GM23338 (cell line): ENCODE measurements around the gene LSP1. TPM values are rescaled to one million over a fixed set of nuclear protein-coding genes. Genes with fewer than 3 reads are reported as not detected.

Experiments used
- ATAC-seq: fragments of 200-7000 bp; cut with Tn5 transposase; 3 replicates; pipeline ENCODE4 v1.9.1; 2020
- DNase-seq: peaks from one replicate; pipeline ENCODE4 v3.0.0-alpha.2; 2015; ENCODE audit warnings: low spot score
- H2AFZ ChIP-seq: fragments of 200-600 bp; sonication (generic); 2 replicates; pipeline ENCODE4 v1.8.0; 2016; ENCODE audit warnings: antibody characterized with exemption, mild to moderate bottlenecking, moderate library complexity
- H3F3A ChIP-seq: fragments of 200-600 bp; sonication (generic); replicated peaks from 2 replicates; pipeline ENCODE4 v1.8.0; 2017; ENCODE audit warnings: antibody characterized with exemption, mixed run types, low read depth
- H3K27ac ChIP-seq: fragments of 200-600 bp; sonication (generic); 2 replicates; pipeline ENCODE4 v1.6.1; 2016; ENCODE audit warnings: low read depth
- H3K27me3 ChIP-seq: fragments of 200-600 bp; sonication (generic); 2 replicates; pipeline ENCODE4 v1.8.0; 2016; ENCODE audit warnings: mild to moderate bottlenecking, mixed run types, moderate library complexity; ENCODE audit not compliant: insufficient read depth
- H3K36me3 ChIP-seq: fragments of 200-600 bp; sonication (generic); 2 replicates; pipeline ENCODE4 v1.8.0; 2016; ENCODE audit warnings: mild to moderate bottlenecking; ENCODE audit not compliant: insufficient read depth
- H3K4me1 ChIP-seq: fragments of 200-600 bp; sonication (generic); 2 replicates; pipeline ENCODE4 v1.8.0; 2016; ENCODE audit warnings: mild to moderate bottlenecking, moderate library complexity; ENCODE audit not compliant: insufficient read depth
- H3K4me2 ChIP-seq: fragments of 200-600 bp; sonication (generic); 2 replicates; pipeline ENCODE4 v1.7.1; 2017; ENCODE audit warnings: mixed run types
- H3K4me3 ChIP-seq: fragments of 200-600 bp; sonication (generic); 2 replicates; pipeline ENCODE4 v1.6.1; 2016; ENCODE audit warnings: mixed run types
- H3K79me2 ChIP-seq: fragments of 200-600 bp; sonication (generic); replicated peaks from 2 replicates; pipeline ENCODE4 v1.8.0; 2017; ENCODE audit warnings: mild to moderate bottlenecking; ENCODE audit not compliant: insufficient read depth
- H3K9me2 ChIP-seq: fragments of 200-600 bp; sonication (generic); 2 replicates; pipeline ENCODE4 v1.8.0; 2017; ENCODE audit not compliant: insufficient read depth
- H4K20me1 ChIP-seq: fragments of 200-600 bp; sonication (generic); replicated peaks from 2 replicates; pipeline ENCODE4 v1.8.0; 2017; ENCODE audit warnings: mild to moderate bottlenecking; ENCODE audit not compliant: insufficient read depth
- H3K27ac Mint-ChIP-seq: 2 replicates; pipeline ENCODE4 v1.8.0; 2020; ENCODE audit warnings: inconsistent platforms, mild to moderate bottlenecking, moderate library complexity, mixed read lengths
- H3K27me3 Mint-ChIP-seq: 3 replicates; pipeline ENCODE4 v1.8.0; 2022; ENCODE audit warnings: low read depth, mild to moderate bottlenecking, moderate library complexity, mixed read lengths, inconsistent platforms; ENCODE audit not compliant: insufficient read depth, poor library complexity
- H3K36me3 Mint-ChIP-seq: 3 replicates; pipeline ENCODE4 v1.8.0; 2021; ENCODE audit warnings: low read depth, mild to moderate bottlenecking, inconsistent platforms, moderate library complexity, mixed read lengths
- H3K4me1 Mint-ChIP-seq: 3 replicates; pipeline ENCODE4 v1.8.0; 2020; ENCODE audit warnings: mild to moderate bottlenecking, inconsistent platforms, mixed read lengths
- H3K4me3 Mint-ChIP-seq: 3 replicates; pipeline ENCODE4 v1.8.0; 2021; ENCODE audit warnings: moderate library complexity, mild to moderate bottlenecking, inconsistent platforms, mixed read lengths
- H3K9me3 Mint-ChIP-seq: 3 replicates; pipeline ENCODE4 v1.8.0; 2020; ENCODE audit warnings: moderate library complexity, mild to moderate bottlenecking, inconsistent platforms, mixed read lengths
- NANOG ChIP-seq: IDR thresholded peaks from 2 replicates; pipeline ENCODE4 v1.6.1; 2016; ENCODE audit warnings: antibody characterized with exemption, borderline replicate concordance
- ZNF114 ChIP-seq: fragments of 250-450 bp; sonication (Bioruptor Pico); IDR thresholded peaks from 2 replicates; pipeline ENCODE4 v1.5.0; 2020; ENCODE audit warnings: mild to moderate bottlenecking, moderate library complexity
- ZNF331 ChIP-seq: fragments of 250-450 bp; sonication (Bioruptor Pico); IDR thresholded peaks from 2 replicates; pipeline ENCODE4 v1.5.0; 2020; ENCODE audit warnings: low read depth, mild to moderate bottlenecking, moderate library complexity
- polyA plus RNA-seq: library from polyadenylated mRNA; unstranded; fragments of >200 nt; fragmentation: Nextera tagmentation; extraction: Ambion mirVana; gene quantifications from 2 replicates; pipeline ENCODE4 v1.2.1, GENCODE V29; 2016
- total RNA-seq: library from RNA; depleted of rRNA; stranded (reverse); fragments of >200 nt; shearing (Covaris generic); gene quantifications from 2 replicates; pipeline ENCODE4 v1.2.3, GENCODE V29; 2014
- TF ChIP-seq, protein P1 (sequence below): fragments of 250-450 bp; sonication (Bioruptor Pico); IDR thresholded peaks from 2 replicates; pipeline ENCODE4 v1.5.0; 2020; ENCODE audit warnings: mild to moderate bottlenecking, moderate library complexity

LSP1 gene
- total and polyA plus RNA-seq, 2 experiments from 2014 or later: 0.84 TPM; not detected in 1

DNA sequence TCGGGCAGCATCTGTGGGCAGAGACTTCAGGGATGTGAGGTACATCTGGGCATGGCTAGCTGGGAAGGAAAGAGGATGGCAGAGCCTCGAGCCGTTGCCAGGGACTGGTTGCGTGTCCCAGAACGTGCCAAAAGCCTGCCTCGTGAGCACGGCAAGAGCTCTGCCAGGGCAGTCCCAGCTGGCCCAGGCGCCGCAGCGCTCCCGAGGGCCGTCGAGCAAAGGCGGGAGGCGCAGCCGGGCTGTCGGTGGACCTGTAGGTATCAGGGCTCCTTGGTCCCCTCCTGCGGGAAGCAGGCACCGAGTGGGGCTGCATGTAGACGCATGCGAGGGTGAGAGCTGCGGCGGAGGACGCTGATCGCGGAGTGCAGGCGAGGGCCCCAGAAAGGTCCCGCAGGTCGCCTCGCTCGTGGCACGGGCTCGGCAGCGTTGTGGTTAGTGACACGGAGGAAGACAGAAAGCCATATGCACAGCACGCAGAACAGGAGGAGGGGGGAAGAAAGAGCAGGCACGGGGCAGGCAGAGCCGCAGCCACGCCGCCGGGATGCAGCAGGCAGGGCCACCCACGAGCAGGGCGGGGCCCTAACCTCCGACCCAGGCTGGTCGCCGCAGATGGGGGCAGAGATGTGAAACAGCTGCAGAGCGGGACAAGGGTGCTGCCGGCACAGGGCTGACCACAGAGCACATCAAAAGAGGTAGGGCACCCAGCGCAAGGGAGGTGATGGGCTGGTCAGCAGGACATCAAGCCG is 18.0 kb downstream of the LSP1 start:
- no peak overlapping the region for H2AFZ ChIP-seq

More for the DNA sequence above, 18.0 kb downstream of the LSP1 start:
- Histone ChIP-seq H3K79me2 (no peaks in the 10 kb centered on the region), H3K27me3 (no peaks in the 10 kb centered on the region), H3K27ac (no peak overlapping the region), H3K36me3 (no peaks in the 10 kb centered on the region), H3K4me1 (no peaks in the 10 kb centered on the region), H3K4me2 (no peak overlapping the region), H4K20me1 (no peaks in the 10 kb centered on the region), H3F3A (no peaks in the 10 kb centered on the region), H3K4me3 (no peak overlapping the region), H3K9me2 (no peaks in the 10 kb centered on the region)
- H3K27ac Mint-ChIP-seq: no peak overlapping the region
- H3K36me3 Mint-ChIP-seq: no peaks in the 10 kb centered on the region
- peak; percentile 57 for ATAC-seq
- no peak overlapping the region for H3K4me3 Mint-ChIP-seq
- peak; percentile 21 for DNase-seq
- no peaks in the 10 kb centered on the region for H3K9me3 Mint-ChIP-seq
- peaks cover 4% of the 10 kb centered on the region for H3K27me3 Mint-ChIP-seq
- TF ChIP-seq NANOG: no peak
- TF ChIP-seq, protein P1, sequence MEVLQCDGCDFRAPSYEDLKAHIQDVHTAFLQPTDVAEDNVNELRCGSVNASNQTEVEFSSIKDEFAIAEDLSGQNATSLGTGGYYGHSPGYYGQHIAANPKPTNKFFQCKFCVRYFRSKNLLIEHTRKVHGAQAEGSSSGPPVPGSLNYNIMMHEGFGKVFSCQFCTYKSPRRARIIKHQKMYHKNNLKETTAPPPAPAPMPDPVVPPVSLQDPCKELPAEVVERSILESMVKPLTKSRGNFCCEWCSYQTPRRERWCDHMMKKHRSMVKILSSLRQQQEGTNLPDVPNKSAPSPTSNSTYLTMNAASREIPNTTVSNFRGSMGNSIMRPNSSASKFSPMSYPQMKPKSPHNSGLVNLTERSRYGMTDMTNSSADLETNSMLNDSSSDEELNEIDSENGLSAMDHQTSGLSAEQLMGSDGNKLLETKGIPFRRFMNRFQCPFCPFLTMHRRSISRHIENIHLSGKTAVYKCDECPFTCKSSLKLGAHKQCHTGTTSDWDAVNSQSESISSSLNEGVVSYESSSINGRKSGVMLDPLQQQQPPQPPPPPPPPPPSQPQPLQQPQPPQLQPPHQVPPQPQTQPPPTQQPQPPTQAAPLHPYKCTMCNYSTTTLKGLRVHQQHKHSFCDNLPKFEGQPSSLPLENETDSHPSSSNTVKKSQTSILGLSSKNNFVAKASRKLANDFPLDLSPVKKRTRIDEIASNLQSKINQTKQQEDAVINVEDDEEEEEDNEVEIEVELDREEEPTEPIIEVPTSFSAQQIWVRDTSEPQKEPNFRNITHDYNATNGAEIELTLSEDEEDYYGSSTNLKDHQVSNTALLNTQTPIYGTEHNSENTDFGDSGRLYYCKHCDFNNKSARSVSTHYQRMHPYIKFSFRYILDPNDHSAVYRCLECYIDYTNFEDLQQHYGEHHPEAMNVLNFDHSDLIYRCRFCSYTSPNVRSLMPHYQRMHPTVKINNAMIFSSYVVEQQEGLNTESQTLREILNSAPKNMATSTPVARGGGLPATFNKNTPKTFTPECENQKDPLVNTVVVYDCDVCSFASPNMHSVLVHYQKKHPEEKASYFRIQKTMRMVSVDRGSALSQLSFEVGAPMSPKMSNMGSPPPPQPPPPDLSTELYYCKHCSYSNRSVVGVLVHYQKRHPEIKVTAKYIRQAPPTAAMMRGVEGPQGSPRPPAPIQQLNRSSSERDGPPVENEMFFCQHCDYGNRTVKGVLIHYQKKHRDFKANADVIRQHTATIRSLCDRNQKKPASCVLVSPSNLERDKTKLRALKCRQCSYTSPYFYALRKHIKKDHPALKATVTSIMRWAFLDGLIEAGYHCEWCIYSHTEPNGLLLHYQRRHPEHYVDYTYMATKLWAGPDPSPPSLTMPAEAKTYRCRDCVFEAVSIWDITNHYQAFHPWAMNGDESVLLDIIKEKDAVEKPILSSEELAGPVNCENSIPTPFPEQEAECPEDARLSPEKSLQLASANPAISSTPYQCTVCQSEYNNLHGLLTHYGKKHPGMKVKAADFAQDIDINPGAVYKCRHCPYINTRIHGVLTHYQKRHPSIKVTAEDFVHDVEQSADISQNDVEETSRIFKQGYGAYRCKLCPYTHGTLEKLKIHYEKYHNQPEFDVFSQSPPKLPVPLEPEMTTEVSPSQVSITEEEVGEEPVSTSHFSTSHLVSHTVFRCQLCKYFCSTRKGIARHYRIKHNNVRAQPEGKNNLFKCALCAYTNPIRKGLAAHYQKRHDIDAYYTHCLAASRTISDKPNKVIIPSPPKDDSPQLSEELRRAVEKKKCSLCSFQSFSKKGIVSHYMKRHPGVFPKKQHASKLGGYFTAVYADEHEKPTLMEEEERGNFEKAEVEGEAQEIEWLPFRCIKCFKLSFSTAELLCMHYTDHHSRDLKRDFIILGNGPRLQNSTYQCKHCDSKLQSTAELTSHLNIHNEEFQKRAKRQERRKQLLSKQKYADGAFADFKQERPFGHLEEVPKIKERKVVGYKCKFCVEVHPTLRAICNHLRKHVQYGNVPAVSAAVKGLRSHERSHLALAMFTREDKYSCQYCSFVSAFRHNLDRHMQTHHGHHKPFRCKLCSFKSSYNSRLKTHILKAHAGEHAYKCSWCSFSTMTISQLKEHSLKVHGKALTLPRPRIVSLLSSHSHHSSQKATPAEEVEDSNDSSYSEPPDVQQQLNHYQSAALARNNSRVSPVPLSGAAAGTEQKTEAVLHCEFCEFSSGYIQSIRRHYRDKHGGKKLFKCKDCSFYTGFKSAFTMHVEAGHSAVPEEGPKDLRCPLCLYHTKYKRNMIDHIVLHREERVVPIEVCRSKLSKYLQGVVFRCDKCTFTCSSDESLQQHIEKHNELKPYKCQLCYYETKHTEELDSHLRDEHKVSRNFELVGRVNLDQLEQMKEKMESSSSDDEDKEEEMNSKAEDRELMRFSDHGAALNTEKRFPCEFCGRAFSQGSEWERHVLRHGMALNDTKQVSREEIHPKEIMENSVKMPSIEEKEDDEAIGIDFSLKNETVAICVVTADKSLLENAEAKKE: no peak
- TF ChIP-seq ZNF331: no peak
- no peak for TF ChIP-seq ZNF114 (CRISPR knock-in tag)
- peaks cover 2% of the 10 kb centered on the region; the same call in 1 of the 3 replicates for H3K4me1 Mint-ChIP-seq
